ENCODE data around the gene SAPCD2.
A peak's percentile ranks its signal among the peaks of the same experiment; 100 is the strongest.
"Not testable (repeated sequence)": the region's sequence is repeated elsewhere in the genome, so short reads cannot be mapped to it uniquely, and the experiment has no call there.

The SAPCD2 gene

GRCh38 chr9:137070201-137070905, at the start of gene SAPCD2:
SAPCD2 (minus strand) TSS chr9:137070557; CDS start chr9:137070460, 97 bp downstream.
- DNase-seq: peak; percentile 74

DNA sequence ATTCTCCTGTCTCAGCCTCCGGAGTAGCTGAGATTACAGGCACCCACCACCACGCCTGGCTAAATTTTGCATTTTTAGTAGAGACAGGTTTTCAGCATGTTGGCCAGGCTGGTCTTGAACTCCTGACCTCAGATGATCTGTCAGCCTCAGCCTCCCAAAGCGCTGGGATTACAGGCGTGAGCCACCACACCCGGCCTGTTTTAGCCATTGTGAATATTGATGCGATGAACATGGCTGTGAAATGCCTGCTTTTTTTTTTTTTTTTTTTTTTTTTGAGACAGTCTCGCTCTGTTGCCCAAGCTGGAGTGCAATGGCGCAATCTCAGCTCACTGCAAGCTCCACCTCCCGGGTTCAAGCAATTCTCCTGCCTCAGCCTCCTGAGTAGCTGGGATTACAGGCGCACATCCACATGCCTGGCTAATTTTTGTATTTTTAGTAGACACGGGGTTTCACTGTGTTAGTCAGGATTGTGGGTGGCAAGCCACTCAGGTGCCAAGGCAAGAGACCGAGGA, 47.8 kb upstream of the SAPCD2 start:
- not testable (repeated sequence) for DNase-seq

DNA sequence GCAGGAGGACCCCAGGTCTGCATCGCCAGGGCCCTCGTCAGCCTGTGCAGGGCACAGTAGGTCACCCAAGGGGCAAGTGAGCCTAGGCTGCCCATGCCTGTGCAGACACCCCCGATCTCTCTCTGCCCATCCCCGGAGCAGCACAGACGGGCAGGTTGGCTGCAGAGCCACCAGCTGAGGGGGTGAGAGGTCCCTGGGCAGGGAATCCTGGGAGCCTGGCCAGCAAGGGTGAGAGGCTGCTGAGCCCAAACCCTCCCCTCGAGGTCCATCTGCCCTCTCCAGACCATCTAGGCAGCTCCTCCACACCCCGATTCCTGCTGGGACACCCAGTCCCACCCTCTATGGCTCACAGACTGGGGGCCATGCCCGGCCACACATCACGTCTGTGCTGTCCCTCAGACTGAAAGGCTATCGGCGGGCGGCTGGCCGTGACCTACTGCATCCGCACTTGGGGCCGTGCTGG, 46.9 kb upstream of the SAPCD2 start:
- DNase-seq: no peak

GRCh38 chr9:137116728-137117127, 46.4 kb upstream of the SAPCD2 start:
- DNase-seq: no peak

DNA sequence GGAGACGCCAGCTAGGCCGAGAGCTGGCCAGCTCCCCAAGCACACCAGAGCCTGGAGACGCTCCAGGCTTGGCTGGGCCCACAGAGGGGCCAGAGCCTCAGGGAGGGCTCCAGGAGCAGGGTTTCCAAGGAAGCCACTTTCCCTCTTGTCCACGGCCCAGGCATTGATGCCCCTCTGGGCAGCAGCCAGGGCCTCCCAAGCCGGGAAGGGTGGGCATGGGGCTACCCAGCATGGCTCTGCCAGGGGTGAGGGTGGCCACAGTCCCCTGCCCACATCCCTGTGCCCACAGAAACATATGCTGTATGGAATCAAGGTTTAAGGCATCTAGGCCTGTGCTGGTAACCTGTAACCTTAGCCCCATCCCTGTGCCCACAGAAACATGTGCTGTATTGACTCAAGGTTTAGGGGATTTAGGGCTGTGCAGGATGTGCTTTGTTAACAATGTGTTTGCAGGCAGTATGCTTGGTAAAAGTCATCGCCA, 45.7 kb upstream of the SAPCD2 start:
- DNase-seq: no peak

GRCh38 chr9:137115394-137116026, 45.2 kb upstream of the SAPCD2 start:
- DNase-seq: no peak

DNA sequence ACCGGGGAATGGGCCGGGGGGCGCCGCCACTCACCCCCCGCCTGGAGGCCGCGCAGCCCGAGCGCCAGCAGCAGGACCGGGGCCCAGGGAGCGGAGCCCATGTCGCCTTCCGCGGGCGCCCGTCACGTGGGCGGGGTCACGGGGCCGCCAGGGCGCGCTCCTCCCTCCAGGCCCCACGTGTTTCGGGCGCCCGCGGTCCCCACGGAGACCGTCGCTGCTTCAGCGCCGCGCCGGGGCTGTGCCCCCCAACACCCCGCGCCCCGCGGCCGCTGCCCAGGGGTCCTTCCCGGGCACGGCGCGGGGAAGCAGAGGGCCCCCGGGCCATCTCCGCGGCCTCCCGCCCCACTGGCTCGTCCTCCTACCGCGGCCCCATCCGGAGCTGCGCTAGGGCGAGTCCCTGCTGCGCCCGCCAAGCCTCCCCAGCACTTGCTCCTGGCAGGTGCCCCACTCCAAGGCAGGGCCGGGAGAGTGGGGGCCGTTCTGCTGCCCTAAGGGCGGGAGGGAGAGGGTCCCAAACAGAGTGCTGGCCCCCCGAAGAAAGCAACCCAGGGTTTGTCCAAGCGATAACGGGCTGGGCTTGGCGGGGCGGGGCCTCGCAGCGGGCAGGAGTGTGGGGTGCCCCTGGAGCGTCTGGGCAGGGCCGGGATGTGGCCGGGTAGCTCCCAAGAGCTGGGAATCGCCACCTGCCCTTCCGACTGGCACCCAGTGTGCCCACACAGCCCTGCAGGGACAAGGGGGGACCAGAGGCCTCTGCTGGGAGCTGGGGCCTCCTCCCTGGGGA, 44.4 kb upstream of the SAPCD2 start, which contains the start of gene DPP7:
TSS of gene DPP7 (minus strand) at position 121 of the 781 bp plus-strand sequence. CDS start at position 101, 20 bp downstream.
- peak; percentile 10 for DNase-seq

DNA sequence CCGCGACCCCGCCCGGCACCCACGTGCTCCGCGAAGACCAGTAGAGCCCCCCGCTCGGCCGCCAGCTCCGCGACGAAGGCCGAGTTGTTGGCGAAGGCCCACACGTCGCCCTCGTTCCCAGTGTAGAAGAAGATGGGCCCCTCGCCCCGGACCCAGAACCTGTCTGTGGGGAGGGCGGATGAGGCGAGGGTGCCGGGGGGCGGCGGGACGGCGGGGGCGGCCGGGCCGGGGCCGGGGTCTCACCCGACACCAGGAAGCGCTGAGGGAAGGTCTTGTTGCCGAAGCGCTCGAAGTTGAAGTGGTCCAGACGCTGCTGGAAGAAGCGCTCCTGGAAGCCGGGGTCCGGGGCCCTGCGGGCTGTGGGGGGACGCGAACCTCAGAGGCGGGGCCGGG, 43.9 kb upstream of the SAPCD2 start:
- DNase-seq: no peak

DNA sequence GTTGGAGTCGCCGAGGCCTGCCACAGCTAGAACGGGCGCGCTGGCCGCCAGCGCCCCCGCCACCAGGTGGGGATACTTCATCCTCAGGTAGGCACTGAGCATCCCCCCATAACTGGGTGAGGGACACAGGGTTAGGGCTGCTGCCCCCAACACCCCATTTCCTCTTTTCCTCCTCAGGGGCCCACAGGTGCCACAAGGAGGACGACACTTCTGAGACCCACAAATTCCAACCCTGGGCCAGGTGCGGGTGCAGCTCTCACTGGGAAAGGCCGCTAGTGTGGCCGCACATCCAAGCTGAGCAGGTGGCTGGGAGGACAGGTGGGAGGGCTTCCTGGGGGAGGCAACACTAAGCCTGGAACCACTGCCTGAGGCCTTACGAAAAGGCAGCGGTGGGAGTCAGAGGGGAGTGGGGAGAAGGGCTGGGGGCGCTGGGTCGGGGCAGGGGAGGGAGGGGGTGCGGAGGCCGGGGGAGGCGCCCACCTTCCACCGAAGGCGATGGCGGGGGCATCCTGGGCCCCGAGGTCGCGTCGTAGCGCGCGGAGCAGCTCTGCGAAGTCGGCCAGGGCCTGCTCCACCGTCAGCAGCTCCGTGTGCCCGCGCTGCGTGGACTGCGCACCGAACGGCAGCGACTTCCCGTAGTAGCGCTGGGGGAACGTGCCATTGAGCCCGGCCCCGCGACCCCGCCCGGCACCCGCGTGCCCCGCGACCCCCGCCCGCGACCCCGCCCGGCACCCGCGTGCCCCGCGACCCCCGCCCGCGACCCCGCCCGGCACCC, 43.2 kb upstream of the SAPCD2 start:
- no peak for DNase-seq

DNA sequence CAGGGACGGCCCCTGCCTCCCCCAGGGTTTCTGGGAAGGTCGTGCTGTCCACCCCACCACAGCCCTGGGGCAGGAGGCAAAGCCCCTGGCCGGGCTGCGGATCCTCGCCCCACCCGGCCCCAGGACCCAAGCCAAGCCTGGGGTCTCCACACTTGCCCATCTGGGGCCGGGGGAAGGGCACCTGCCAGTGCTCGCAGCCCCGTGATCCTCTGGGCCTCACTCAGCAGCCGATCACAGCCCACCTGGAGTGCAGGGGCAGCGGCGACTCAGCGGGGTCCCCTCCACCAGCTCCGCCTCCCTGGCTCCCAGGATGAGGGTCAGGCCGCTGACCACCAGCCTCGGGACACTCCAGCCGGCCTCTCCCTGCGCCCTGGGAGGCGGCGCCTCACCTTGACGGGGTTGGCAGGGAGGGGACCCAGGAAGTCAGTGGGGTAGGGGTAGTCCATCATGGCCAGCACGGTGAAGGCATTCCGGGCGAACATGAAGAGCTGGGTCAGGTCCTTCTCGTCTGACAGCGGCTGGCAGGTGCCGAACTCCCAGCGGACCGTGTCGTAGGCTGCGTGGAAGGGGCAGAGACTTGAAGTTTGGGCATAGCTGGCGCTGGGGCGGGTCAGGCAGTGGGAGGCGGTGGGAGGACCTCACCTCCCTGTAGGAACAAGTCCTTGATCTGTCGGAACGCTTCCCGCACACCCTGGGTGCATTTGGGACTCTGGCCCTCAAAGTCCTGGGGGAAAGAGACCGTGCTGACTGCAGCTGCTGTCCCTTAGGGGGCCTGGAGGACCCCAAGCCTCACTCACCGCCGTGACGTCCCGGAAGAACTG, 42.4 kb upstream of the SAPCD2 start:
- no peak for DNase-seq

- DNase-seq: no peak
These were observed 41.6 kb upstream of the SAPCD2 start for GRCh38 chr9:137111788-137112563.

DNA sequence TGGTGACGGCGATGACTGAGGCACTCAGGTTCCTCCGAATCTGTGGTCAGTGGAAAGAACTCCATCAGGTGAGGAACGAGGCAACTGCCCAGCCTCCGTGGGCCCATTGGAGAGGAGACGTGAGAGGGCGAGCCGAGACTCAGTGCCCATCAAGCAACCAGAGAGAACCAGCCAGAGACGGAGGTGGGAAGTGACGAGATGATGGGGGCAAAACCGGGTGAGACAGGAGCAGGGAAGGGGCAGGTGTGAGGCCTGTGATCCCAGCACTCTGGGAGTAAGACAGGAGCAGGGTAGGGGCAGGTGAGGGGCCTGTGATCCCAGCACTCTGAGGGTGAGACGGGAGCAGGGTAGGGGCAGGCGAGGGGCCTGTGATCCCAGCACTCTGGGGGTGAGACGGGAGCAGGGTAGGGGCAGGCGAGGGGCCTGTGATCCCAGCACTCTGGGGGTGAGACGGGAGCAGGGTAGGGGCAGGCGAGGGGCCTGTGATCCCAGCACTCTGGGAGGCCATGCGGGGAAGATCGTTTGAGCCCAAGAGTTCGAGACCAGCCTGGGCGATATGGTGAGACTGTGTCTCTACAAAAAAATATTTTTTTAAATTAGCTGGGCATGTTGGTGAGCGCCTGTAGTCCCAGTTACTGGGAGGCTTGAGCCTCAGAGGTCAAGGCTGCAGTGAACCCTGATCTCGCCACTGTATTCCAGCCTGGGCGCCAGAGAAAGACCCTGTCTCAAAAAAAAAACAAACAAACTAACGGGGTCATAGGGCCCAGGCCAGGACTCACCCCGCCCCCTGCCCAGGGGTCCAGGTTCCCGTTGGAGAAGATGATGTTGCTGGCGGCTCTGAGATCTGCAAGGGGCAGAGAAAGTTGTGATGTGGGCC, 40.8 kb upstream of the SAPCD2 start:
- no peak for DNase-seq

DNA sequence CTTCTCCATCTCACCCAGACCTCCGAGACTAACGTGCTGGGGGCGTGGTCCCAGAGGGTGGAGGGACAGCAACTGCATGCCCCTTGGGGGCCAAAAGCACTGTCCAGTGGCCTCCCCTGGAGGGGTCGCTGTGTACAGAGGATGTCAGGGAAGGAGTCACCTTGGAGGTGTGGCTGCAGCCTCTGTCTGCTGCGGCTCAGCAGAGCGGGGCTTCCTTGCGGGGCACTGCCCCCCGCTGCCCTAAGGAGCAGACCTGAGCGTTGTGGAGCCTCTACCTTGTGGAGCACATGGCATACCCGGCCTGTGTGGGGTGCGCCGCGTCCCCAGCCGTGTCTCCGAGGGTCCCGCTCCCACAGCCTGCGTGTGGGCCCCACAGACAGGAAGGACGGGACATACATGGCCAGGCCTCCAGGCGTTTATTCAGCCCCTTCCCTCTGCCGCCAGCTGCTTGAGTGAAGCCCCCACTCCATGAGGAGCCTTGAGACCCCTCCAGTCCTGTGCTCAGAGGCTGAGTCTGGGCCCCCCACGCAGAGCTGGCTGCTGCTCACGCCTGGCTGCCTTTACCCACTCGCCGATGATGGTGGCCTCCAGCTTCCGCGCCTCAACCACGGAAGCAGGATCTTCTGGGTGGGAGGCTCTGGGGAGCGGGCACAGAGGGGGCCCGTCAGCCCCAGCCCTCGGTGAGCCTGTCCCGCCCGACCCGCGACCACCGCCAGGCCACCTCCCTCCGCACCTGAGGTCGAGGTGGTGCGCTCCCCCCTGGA, 40.0 kb upstream of the SAPCD2 start:
- no peak for DNase-seq

DNA sequence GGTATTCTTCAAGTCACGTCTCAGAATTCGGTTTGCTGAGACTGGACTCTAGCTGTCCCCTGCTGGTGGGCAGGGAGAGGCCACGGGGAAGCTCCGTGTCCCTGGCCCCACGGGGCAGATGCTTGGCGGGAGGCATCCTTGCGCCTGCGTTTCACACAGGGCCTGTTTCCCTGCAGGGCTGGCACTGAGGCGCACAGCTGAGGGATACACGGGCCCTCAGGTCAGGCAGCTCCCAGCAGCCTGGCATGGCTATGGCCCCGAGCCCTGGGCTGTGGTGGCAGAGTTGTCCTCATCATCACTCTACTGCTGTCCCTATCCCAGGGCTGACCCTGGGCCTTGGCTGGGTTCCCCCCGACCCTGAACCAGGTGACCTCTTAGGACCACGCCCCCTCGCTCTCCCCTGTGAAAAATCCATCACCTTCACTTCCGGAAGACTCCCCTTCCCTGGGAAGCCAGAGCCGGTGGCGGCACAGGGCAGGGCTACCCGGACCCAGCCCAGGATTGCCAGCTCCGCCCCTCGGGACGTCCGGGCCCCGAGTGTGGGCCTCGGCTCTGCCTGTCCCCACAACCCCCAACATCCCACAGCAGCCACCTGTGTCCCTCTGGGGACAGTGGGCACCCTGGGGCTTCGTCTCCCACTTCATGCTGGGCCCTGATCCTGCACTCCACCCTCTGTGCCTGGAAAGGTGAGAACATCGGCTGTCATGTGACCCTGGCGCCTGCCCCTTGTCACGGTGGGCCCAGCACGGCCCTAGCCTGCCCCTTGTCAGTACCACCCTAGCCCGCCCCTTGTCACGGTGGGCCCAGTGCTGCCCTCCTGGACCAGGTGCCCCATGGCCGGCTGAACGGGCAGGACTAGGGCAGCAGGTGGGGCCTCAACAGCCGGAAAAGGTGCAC, 39.1 kb upstream of the SAPCD2 start:
- DNase-seq: no peak

DNA sequence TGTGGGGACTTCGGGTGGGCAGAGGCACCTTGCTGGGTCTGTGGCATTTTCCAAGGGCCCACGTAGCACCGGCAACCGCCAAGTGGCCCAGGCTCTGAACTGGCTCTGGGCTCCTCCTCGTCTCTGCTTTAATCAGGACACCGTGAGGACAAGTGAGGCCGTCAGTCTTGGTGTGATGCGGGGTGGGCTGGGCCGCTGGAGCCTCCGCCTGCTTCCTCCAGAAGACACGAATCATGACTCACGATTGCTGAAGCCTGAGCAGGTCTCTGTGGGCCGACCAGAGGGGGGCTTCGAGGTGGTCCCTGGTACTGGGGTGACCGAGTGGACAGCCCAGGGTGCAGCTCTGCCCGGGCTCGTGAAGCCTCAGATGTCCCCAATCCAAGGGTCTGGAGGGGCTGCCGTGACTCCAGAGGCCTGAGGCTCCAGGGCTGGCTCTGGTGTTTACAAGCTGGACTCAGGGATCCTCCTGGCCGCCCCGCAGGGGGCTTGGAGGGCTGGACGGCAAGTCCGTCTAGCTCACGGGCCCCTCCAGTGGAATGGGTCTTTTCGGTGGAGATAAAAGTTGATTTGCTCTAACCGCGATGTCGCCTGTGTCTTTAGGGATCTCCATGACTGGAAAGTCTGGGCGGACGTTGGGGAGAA, 38.4 kb upstream of the SAPCD2 start:
- DNase-seq: no peak

DNA sequence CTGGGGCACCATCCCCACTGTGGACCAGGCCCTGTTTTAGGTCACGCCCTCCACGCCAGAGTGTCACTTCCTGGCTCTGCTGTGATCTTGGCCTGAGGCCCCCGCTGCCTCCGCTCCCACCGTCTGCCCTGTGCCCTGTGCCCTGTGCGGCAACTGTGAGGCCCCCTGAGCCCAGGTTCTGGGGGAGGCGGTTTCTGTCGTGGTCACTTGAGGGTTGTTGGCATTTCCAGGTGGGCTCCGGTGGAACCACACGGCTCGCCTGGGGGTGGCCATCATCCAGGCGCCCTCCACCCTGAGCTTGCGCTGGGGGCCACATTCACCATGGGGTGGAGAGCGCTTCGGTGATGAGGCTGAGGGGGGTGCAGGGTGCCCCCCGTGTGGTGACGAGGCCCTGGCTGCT, 37.6 kb upstream of the SAPCD2 start:
- no peak for DNase-seq

- DNase-seq: no peak
These were observed 37.1 kb upstream of the SAPCD2 start for GRCh38 chr9:137107312-137107921.
